Kidney (tissue), 14 donors: ENCODE data around the gene AOPEP. TPM values are rescaled to one million over a fixed set of nuclear protein-coding genes. Genes with fewer than 3 reads are reported as not detected.

Experiments
- DNase-seq, 5 donors: peaks; one replicate each; pipeline ENCODE4 v3.0.0-alpha.2; 2013 to 2020
- FAIRE-seq: peaks from 2 replicates; lab custom pipeline; 2012; peaks lifted over from hg19 to GRCh38; lab: Jason Lieb, UNC
- H3K27ac ChIP-seq, 2 donors: one replicate each; pipeline ENCODE4 v1.7.0; 2013; ENCODE audit warnings: low read depth in 2 of 2, low read length in 2 of 2, inconsistent platforms in 1 of 2
- H3K27me3 ChIP-seq: one replicate; pipeline ENCODE4 v1.7.1; 2013; ENCODE audit warnings: low read length, inconsistent platforms; ENCODE audit not compliant: control insufficient read depth, insufficient read depth
- H3K36me3 ChIP-seq, 3 donors: one replicate each; pipeline versions ENCODE4 v1.7.0 to v1.7.1; 2013; ENCODE audit warnings: low read length in 3 of 3, control low read depth in 1 of 3, inconsistent platforms in 1 of 3; ENCODE audit not compliant: insufficient read depth in 3 of 3, control insufficient read depth in 2 of 3
- H3K4me1 ChIP-seq, 3 donors: one replicate each; pipeline versions ENCODE4 v1.7.0 to v1.7.1; 2013; ENCODE audit warnings: low read length in 3 of 3, inconsistent platforms in 1 of 3, low read depth in 1 of 3; ENCODE audit not compliant: control insufficient read depth in 2 of 3, insufficient read depth in 2 of 3
- H3K4me3 ChIP-seq, 3 donors: one replicate each; pipeline versions ENCODE4 v1.7.0 to v1.8.1; 2013; ENCODE audit warnings: low read length in 3 of 3, control low read depth in 1 of 3, inconsistent platforms in 1 of 3
- H3K9ac ChIP-seq, 3 donors: one replicate each; pipeline versions ENCODE4 v1.7.0 to v1.7.1; 2013; ENCODE audit warnings: low read length in 3 of 3, control low read depth in 1 of 3, inconsistent platforms in 1 of 3
- H3K9me3 ChIP-seq, 3 donors: one replicate each; pipeline versions ENCODE4 v1.7.0 to v1.7.1; 2013; ENCODE audit warnings: low read length in 3 of 3, control low read depth in 1 of 3, inconsistent platforms in 1 of 3; ENCODE audit not compliant: control insufficient read depth in 2 of 3, insufficient read depth in 1 of 3
- CTCF ChIP-seq: IDR thresholded peaks from 3 replicates; pipeline ENCODE4 v1.5.1; 2012; ENCODE audit warnings: mild to moderate bottlenecking, moderate library complexity, borderline replicate concordance; ENCODE audit not compliant: insufficient read depth; ENCODE audit errors: extremely low read depth
- intact Hi-C: fragments of 100-400 bp; cut with DNase I; formaldehyde crosslinking; loops from one replicate; pipeline ENCODE4 v1.11.1; 2022
- polyA plus RNA-seq: library from polyadenylated mRNA; stranded (reverse); fragments of 350-450 nt; fragmentation: Illumina TruSeq; extraction: RNeasy Lipid Tissue Mini Kit (QIAGEN cat#74804); gene quantifications from one replicate; pipeline ENCODE4 v1.2.3, GENCODE V29; 2014; ENCODE audit warnings: low read depth, low replicate concordance; ENCODE audit not compliant: insufficient read depth
- total RNA-seq: library from RNA; stranded (reverse); fragmentation: NEBNext Ultra II Directional; extraction: Animal tissue kit (Norgen Biotek cat#: 25700); gene quantifications from one replicate; pipeline ENCODE4 v1.2.1, GENCODE V29; 2021
- donor health status: control.
- donor health status: control.
- donor health status: control.
- donor health status: control.
- donor health status: control.
- donor health status: DM: yes; HTN: yes; CAD: no.
- donor health status: Normal renal cell carcinoma (clear cell type).

The AOPEP gene
- total and polyA plus RNA-seq, 2 donors from 2014 or later: 52.2 to 119 TPM

- intact Hi-C loops: no loop called here
- no peak for TF ChIP-seq CTCF
- peak in 1 of 5 donors; percentile 67 for DNase-seq
- H3K4me3 ChIP-seq: no peak overlapping the region
- peaks cover 2 to 25% (median 6%) of the 10 kb centered on the region in 3 donors for H3K36me3 ChIP-seq
- H3K27me3 ChIP-seq: no peaks in the 10 kb centered on the region
- H3K9me3 ChIP-seq: no peaks in the 10 kb centered on the region
- FAIRE-seq: no peak
- no peak overlapping the region for H3K9ac ChIP-seq
- peaks cover 4 to 29% (median 14%) of the 10 kb centered on the region in 3 donors for H3K4me1 ChIP-seq
- H3K27ac ChIP-seq: no peak overlapping the region
Observed at GRCh38 chr9:95103281-95103771, 376.8 kb downstream of the AOPEP start.

GRCh38 chr9:95103871-95104580, 377.5 kb downstream of the AOPEP start:
- DNase-seq: peak in 1 of 5 donors; percentile 65
- H3K4me1 ChIP-seq: peaks cover 4 to 29% (median 14%) of the 10 kb centered on the region in 3 donors
- FAIRE-seq: no peak

GRCh38 chr9:95104581-95104960, 378.1 kb downstream of the AOPEP start:
- H3K27me3 ChIP-seq: no peaks in the 10 kb centered on the region
- H3K9ac ChIP-seq: no peak overlapping the region
- DNase-seq (peak in 1 of 5 donors; percentile 62), FAIRE-seq (no peak)
- no peak overlapping the region for H3K4me3 ChIP-seq
- intact Hi-C loops: no loop called here
- H3K27ac ChIP-seq: no peak overlapping the region
- H3K4me1 ChIP-seq: peaks cover 4 to 28% (median 14%) of the 10 kb centered on the region in 3 donors
- no peak for TF ChIP-seq CTCF
- H3K36me3 ChIP-seq: peaks cover 2 to 25% (median 9%) of the 10 kb centered on the region in 3 donors
- H3K9me3 ChIP-seq: no peaks in the 10 kb centered on the region

More at GRCh38 chr9:95103871-95104580, 377.5 kb downstream of the AOPEP start:
- Histone ChIP-seq H3K9me3 (no peaks in the 10 kb centered on the region), H3K36me3 (peaks cover 2 to 25% (median 6%) of the 10 kb centered on the region in 3 donors), H3K4me3 (no peak overlapping the region), H3K27ac (no peak overlapping the region), H3K27me3 (no peaks in the 10 kb centered on the region), H3K9ac (no peak overlapping the region)
- TF ChIP-seq CTCF: no peak
- intact Hi-C loops: no loop called here
